Ectodermal cell (in vitro differentiated cells): ENCODE results near the gene NR3C1.
"Not testable (repeated sequence)": the region's sequence is repeated elsewhere in the genome, so short reads cannot be mapped to it uniquely, and the experiment has no call there.

Source experiments
- H3K27ac ChIP-seq: 2 replicates; pipeline ENCODE4 v1.7.0; 2013; ENCODE audit warnings: mild to moderate bottlenecking, low read depth, low read length; ENCODE audit not compliant: insufficient read depth, poor library complexity, severe bottlenecking
- H3K27me3 ChIP-seq: 2 replicates; pipeline ENCODE4 v1.7.0; 2013; ENCODE audit warnings: mild to moderate bottlenecking, low read length; ENCODE audit not compliant: insufficient read depth, control insufficient read depth, poor library complexity, severe bottlenecking
- H3K36me3 ChIP-seq: one replicate; pipeline ENCODE4 v1.7.0; 2013; ENCODE audit warnings: low read length; ENCODE audit not compliant: control insufficient read depth, insufficient read depth
- H3K4me1 ChIP-seq: one replicate; pipeline ENCODE4 v1.7.0; 2013; ENCODE audit warnings: low read length; ENCODE audit not compliant: control insufficient read depth, insufficient read depth
- H3K4me3 ChIP-seq: 2 replicates; pipeline ENCODE4 v1.7.0; 2013; ENCODE audit warnings: low read depth, low read length, control low read depth; ENCODE audit not compliant: insufficient read depth
- H3K9me3 ChIP-seq: 2 replicates; pipeline ENCODE4 v1.7.0; 2013; ENCODE audit warnings: mild to moderate bottlenecking, low read length, moderate library complexity; ENCODE audit not compliant: control insufficient read depth
- WGBS, 2 experiments: methylation state at CpG; one replicate each; pipeline ENCODE4 v1.1.7; 2013; ENCODE audit warnings: missing lambda C conversion rate in 2 of 2; 5-methylcytosine and 5-hydroxymethylcytosine counted together

Gene NR3C1

DNA sequence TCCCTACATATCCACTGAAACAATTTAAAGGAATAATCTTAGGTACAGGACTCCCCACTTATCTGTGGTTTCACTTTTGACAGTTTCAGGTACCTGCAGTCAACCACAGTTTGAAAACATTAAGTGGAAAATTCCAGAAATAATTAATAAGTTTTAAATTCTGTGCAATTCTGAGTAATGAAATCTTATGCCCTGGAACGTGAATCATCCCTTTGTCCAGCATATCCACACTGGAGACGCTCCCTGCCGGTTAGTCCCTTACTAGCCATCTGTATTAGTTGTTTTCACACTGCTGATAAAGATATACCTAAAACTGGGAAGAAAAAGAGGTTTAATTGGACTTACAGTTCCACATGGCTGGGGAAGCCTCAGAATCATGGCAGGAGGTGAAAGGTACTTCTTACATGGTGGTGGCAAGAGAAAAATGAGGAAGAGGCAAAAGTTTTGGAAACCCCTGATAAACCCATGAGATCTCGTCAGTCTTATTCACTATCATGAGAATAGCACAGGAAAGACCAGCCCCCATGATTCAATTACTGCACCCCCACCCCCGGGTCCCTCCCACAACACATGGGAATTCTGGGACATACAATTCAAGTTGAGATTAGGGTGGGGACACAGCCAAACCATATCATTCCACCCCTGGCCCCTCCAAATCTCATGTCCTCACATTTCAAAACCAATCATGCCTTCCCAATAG lies 80.4 kb downstream of the NR3C1 start:
- not testable (repeated sequence) for H3K4me1 ChIP-seq, H3K9me3 ChIP-seq, H3K27me3 ChIP-seq, H3K36me3 ChIP-seq, H3K4me3 ChIP-seq, H3K27ac ChIP-seq
- 73 to 91% methylated on average over 5 of the region's 5 CpGs for WGBS, 2 experiments

GRCh38 chr5:143322176-143322575 lies 81.3 kb downstream of the NR3C1 start:
- WGBS, 2 experiments: 88% methylated on average over 1 of the region's 1 CpG; no CpG with 5 or more reads in 1 of the 2 experiments
- Histone ChIP-seq H3K9me3 (no peaks in the 10 kb centered on the region), H3K4me1 (no peaks in the 10 kb centered on the region), H3K27me3 (no peaks in the 10 kb centered on the region), H3K4me3 (no peak overlapping the region), H3K27ac (no peak overlapping the region), H3K36me3 (no peaks in the 10 kb centered on the region)

DNA sequence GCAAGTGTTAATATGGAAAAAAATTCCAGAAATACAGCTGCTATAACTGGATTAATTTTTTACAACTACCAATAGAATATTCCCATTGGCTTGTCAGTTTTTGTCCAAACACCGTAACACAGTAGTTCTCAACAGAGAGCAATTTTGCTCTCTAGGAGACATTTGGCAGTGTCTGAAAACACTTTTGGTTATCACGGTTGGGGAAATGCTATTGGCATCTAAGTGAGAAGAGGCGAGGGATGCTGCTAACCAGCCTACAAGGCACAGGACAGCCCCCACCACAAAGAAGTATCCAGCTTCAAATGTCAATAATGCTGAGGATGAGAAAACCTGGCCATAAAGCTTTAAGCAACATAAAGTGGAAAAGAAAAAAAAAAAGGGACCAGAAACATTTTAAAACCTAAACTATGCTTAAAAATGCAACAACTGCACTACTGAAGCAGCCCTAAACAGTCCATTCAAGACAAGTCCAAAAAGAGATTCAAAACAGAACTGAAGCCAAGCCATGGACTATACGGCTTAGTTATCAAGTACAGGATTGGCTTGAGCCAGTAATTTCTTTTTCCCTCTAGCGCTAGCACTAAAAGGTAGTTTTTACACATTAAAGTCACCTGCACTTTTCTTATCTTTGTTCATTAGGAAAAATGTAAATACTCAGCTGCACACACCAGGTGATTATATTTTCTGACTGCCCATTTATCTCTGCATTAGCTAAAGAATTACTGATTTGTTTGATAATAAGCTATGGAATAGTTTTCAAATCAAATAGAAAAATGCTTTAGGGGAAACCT lies 83.9 kb downstream of the NR3C1 start:
- no peaks in the 10 kb centered on the region for H3K36me3 ChIP-seq
- no peak overlapping the region for H3K27ac ChIP-seq
- H3K4me3 ChIP-seq: no peak overlapping the region
- WGBS, 2 experiments: 87 to 91% methylated on average over 5 of the region's 5 CpGs
- H3K9me3 ChIP-seq: no peaks in the 10 kb centered on the region
- no peaks in the 10 kb centered on the region for H3K27me3 ChIP-seq
- H3K4me1 ChIP-seq: no peaks in the 10 kb centered on the region

- H3K9me3 ChIP-seq: no peaks in the 10 kb centered on the region
- H3K4me3 ChIP-seq: no peak overlapping the region
- no peak overlapping the region for H3K27ac ChIP-seq
- no peaks in the 10 kb centered on the region for H3K36me3 ChIP-seq
- no peaks in the 10 kb centered on the region for H3K4me1 ChIP-seq
- H3K27me3 ChIP-seq: no peaks in the 10 kb centered on the region
- 83 to 85% methylated on average over 1 of the region's 1 CpG for WGBS, 2 experiments
Measured at GRCh38 chr5:143318833-143319232, 84.7 kb downstream of the NR3C1 start.

- Histone ChIP-seq H3K27me3 (no peaks in the 10 kb centered on the region), H3K27ac (no peak overlapping the region), H3K4me1 (no peaks in the 10 kb centered on the region), H3K9me3 (no peaks in the 10 kb centered on the region), H3K36me3 (no peaks in the 10 kb centered on the region), H3K4me3 (no peak overlapping the region)
- WGBS, 2 experiments: 100% methylated on average over 1 of the region's 1 CpG; no CpG with 5 or more reads in 1 of the 2 experiments
Measured at GRCh38 chr5:143318270-143318669, 85.2 kb downstream of the NR3C1 start.

DNA sequence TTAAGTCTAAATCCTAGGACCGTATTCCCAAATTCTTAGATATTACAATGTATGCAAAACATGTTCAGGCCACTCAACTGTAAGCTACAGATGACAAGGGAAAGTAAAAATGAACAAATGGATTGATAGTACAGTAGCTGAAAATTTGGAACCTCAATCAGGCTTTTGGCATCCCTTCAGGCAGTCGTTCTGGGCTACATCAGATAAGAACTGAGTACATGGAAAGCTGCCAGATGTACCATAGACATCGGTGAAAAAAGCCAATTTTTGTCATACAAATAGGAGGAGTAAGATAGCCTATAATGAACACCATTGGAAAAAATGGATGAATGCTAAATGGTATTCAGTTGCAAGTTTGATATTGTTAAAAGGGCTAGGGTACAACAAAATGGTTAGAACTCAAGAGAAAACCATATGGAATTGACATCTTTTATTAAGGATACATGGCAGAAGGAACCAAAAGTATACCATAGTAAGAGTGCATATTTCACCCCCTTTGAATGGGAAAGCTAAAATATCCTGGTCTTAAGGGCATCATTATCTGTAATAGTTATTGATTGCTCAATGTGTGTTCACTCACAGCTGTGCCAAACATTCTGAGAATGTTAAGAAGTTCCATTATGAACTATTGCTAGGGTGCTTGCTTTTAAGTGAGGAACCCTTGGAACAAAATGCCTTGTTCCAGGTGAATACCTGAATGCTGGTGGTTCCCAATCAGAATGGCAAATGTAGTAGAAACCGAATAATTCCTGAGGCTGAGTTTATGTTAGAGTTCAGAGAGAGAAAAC lies 86.4 kb downstream of the NR3C1 start:
- Histone ChIP-seq H3K27me3 (no peaks in the 10 kb centered on the region), H3K27ac (no peak overlapping the region), H3K36me3 (no peaks in the 10 kb centered on the region), H3K4me1 (no peaks in the 10 kb centered on the region), H3K4me3 (no peak overlapping the region), H3K9me3 (no peaks in the 10 kb centered on the region)
- 94 to 97% methylated on average over 3 to 4 of the region's 4 CpGs for WGBS, 2 experiments

GRCh38 chr5:143316337-143316736 lies 87.1 kb downstream of the NR3C1 start:
- H3K9me3 ChIP-seq: no peaks in the 10 kb centered on the region
- no peaks in the 10 kb centered on the region for H3K4me1 ChIP-seq
- H3K36me3 ChIP-seq: no peaks in the 10 kb centered on the region
- H3K27ac ChIP-seq: no peak overlapping the region
- H3K4me3 ChIP-seq: no peak overlapping the region
- WGBS, 2 experiments: 94 to 96% methylated on average over 5 of the region's 6 CpGs
- no peaks in the 10 kb centered on the region for H3K27me3 ChIP-seq

DNA sequence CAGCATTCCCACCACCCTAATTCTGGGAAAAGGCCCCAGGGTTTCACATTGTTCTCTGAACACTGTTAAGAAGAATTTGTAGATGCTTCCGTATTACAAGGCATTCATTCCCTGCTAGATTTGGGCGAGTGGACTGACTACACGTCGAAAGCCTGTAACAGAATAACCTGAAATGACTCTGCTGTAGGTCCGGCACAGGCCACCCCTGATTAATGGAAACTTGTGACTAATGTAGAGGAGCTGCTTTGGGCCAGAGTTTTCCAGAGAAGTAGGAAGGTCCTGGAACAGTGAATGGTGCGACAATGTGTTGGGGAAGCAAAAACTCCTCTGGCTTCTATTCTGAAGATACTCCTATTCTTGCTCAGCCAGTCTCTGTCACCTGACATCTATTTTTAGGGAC lies 87.6 kb downstream of the NR3C1 start:
- H3K4me3 ChIP-seq: no peak overlapping the region
- no peak overlapping the region for H3K27ac ChIP-seq
- WGBS, 2 experiments: 88 to 89% methylated on average over 6 of the region's 6 CpGs
- H3K4me1 ChIP-seq: no peaks in the 10 kb centered on the region
- H3K9me3 ChIP-seq: no peaks in the 10 kb centered on the region
- H3K27me3 ChIP-seq: no peaks in the 10 kb centered on the region
- no peaks in the 10 kb centered on the region for H3K36me3 ChIP-seq

GRCh38 chr5:143315214-143315613 lies 88.3 kb downstream of the NR3C1 start:
- no peak overlapping the region for H3K27ac ChIP-seq
- H3K9me3 ChIP-seq: no peaks in the 10 kb centered on the region
- WGBS, 2 experiments: 93 to 100% methylated on average over 2 of the region's 3 CpGs
- H3K4me3 ChIP-seq: no peak overlapping the region
- H3K27me3 ChIP-seq: no peaks in the 10 kb centered on the region
- no peaks in the 10 kb centered on the region for H3K4me1 ChIP-seq
- no peaks in the 10 kb centered on the region for H3K36me3 ChIP-seq

- Histone ChIP-seq H3K36me3 (no peaks in the 10 kb centered on the region), H3K9me3 (no peaks in the 10 kb centered on the region), H3K27me3 (no peaks in the 10 kb centered on the region), H3K27ac (no peak overlapping the region), H3K4me3 (no peak overlapping the region), H3K4me1 (no peaks in the 10 kb centered on the region)
Measured at GRCh38 chr5:143314659-143315058, 88.8 kb downstream of the NR3C1 start.
